ENCODE results near the gene OOSP3.

DNA sequence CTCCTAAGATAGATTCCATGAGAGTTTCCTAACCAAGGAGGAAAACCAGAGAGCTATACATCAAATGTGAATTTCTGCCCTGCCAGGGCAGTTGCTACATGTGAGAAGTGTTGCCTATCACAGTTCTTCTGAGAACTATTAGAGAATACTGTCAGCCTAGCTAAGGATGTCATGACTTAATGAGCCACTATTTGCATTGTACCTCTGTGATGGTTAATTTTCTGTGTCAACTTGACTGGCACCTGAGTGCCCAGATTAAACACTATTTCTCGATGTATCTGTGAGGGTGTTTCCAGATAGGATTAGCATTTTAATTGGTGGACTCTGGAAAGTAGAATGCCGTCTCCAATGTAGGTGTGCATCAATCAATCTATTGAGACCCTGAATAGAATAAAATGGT is 10.6 kb upstream of the OOSP3 start:
- TF ChIP-seq, protein P1, sequence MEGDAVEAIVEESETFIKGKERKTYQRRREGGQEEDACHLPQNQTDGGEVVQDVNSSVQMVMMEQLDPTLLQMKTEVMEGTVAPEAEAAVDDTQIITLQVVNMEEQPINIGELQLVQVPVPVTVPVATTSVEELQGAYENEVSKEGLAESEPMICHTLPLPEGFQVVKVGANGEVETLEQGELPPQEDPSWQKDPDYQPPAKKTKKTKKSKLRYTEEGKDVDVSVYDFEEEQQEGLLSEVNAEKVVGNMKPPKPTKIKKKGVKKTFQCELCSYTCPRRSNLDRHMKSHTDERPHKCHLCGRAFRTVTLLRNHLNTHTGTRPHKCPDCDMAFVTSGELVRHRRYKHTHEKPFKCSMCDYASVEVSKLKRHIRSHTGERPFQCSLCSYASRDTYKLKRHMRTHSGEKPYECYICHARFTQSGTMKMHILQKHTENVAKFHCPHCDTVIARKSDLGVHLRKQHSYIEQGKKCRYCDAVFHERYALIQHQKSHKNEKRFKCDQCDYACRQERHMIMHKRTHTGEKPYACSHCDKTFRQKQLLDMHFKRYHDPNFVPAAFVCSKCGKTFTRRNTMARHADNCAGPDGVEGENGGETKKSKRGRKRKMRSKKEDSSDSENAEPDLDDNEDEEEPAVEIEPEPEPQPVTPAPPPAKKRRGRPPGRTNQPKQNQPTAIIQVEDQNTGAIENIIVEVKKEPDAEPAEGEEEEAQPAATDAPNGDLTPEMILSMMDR (IDR thresholded peaks at IDR 0.05; ENCODE audit: low read length), result no peak
- TF ChIP-seq EZH2phosphoT487 (IDR thresholded peaks at IDR 0.05; ENCODE audit: low read length) (no peak), EZH2 (optimal IDR thresholded peaks at IDR 0.05; ENCODE audit: low read depth, low read length) (no peak)
